ENCODE data around the gene MTFR2. TPM values are rescaled to one million over a fixed set of nuclear protein-coding genes. Genes with fewer than 3 reads are reported as not detected.

MTFR2 gene
- total RNA-seq, 1 donor from 2014 or later = not detected

GRCh38 chr6:136265101-136265500, 15.0 kb upstream of the MTFR2 start:
- Histone ChIP-seq H3K27me3 (no peaks in the 10 kb centered on the region), H3K4me3 (no peak overlapping the region), H3K27ac (no peak overlapping the region), H3K36me3 (peaks cover 61 to 76% of the 10 kb centered on the region in 2 donors), H3K4me1 (no peaks in the 10 kb centered on the region), H3K9me3 (no peaks in the 10 kb centered on the region)
- no peak for DNase-seq (ENCODE audit: low spot score in 2 of 2)
- TF ChIP-seq CTCF (IDR thresholded peaks at IDR 0.05) = no peak
- intact Hi-C loops (cut with DNase I) = no loop called here

- peaks cover 58 to 74% of the 10 kb centered on the region in 2 donors for H3K36me3 ChIP-seq
- no peaks in the 10 kb centered on the region for H3K9me3 ChIP-seq
- no peak overlapping the region for H3K4me3 ChIP-seq
- no peak for TF ChIP-seq CTCF (IDR thresholded peaks at IDR 0.05)
- intact Hi-C loops (cut with DNase I) = no loop called here
- no peak for DNase-seq (ENCODE audit: low spot score in 2 of 2)
- H3K27ac ChIP-seq = no peak overlapping the region
- no peaks in the 10 kb centered on the region for H3K27me3 ChIP-seq
- H3K4me1 ChIP-seq = no peaks in the 10 kb centered on the region
These were observed 12.8 kb upstream of the MTFR2 start for GRCh38 chr6:136262940-136263339.

GRCh38 chr6:136254851-136255466, 4.8 kb upstream of the MTFR2 start:
- intact Hi-C loops (cut with DNase I) = no loop called here
- Histone ChIP-seq H3K4me1 (peaks cover 0 to 7% of the 10 kb centered on the region in 2 donors), H3K36me3 (peaks cover 24 to 26% of the 10 kb centered on the region in 2 donors), H3K4me3 (no peak overlapping the region), H3K9me3 (no peaks in the 10 kb centered on the region), H3K27me3 (no peaks in the 10 kb centered on the region), H3K27ac (no peak overlapping the region)
- TF ChIP-seq CTCF (IDR thresholded peaks at IDR 0.05) = no peak
- DNase-seq (ENCODE audit: low spot score in 2 of 2) = no peak

- no peak for DNase-seq (ENCODE audit: low spot score in 2 of 2)
- intact Hi-C loops (cut with DNase I) = no loop called here
- Histone ChIP-seq H3K4me1 (peaks cover 5 to 11% of the 10 kb centered on the region in 2 donors), H3K4me3 (no peak overlapping the region), H3K9me3 (no peaks in the 10 kb centered on the region), H3K36me3 (peaks cover 14 to 16% of the 10 kb centered on the region in 2 donors), H3K27ac (no peak overlapping the region), H3K27me3 (no peaks in the 10 kb centered on the region)
- no peak for TF ChIP-seq CTCF (IDR thresholded peaks at IDR 0.05)
These were observed 3.6 kb upstream of the MTFR2 start for GRCh38 chr6:136253734-136254133.

GRCh38 chr6:136252441-136252840, 2.3 kb upstream of the MTFR2 start:
- TF ChIP-seq CTCF (IDR thresholded peaks at IDR 0.05) = no peak
- Histone ChIP-seq H3K9me3 (no peaks in the 10 kb centered on the region), H3K4me3 (no peak overlapping the region), H3K27me3 (no peaks in the 10 kb centered on the region), H3K4me1 (peaks cover 5 to 11% of the 10 kb centered on the region in 2 donors), H3K36me3 (peaks cover 4% of the 10 kb centered on the region in 2 donors), H3K27ac (no peak overlapping the region)
- no peak for DNase-seq (ENCODE audit: low spot score in 2 of 2)
- intact Hi-C loops (cut with DNase I) = no loop called here
